GM18502 (cell line): ENCODE results near the gene MAGED4.
"Not testable (repeated sequence)": the region's sequence is repeated elsewhere in the genome, so short reads cannot be mapped to it uniquely, and the experiment has no call there.

Experiments used
- ATAC-seq: cut with Tn5 transposase; IDR thresholded peaks from one replicate; pipeline ENCODE4 v1.9.1; 2021; ENCODE audit warnings: mild to moderate bottlenecking; ENCODE audit not compliant: unreplicated experiment, poor library complexity

Gene MAGED4, protein sequence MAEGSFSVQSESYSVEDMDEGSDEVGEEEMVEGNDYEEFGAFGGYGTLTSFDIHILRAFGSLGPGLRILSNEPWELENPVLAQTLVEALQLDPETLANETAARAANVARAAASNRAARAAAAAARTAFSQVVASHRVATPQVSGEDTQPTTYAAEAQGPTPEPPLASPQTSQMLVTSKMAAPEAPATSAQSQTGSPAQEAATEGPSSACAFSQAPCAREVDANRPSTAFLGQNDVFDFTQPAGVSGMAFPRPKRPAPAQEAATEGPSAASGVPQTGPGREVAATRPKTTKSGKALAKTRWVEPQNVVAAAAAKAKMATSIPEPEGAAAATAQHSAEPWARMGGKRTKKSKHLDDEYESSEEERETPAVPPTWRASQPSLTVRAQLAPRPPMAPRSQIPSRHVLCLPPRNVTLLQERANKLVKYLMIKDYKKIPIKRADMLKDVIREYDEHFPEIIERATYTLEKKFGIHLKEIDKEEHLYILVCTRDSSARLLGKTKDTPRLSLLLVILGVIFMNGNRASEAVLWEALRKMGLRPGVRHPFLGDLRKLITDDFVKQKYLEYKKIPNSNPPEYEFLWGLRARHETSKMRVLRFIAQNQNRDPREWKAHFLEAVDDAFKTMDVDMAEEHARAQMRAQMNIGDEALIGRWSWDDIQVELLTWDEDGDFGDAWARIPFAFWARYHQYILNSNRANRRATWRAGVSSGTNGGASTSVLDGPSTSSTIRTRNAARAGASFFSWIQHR

GRCh38 chrX:52184440-52185077, at the start of gene MAGED4:
Gene MAGED4 (plus strand): TSS chrX:52184888. CDS start chrX:52185923, 1,035 bp downstream.
- ATAC-seq: not testable (repeated sequence)

- no peak for ATAC-seq
Observed at GRCh38 chrX:52138830-52139544, 45.7 kb upstream of the MAGED4 start.

DNA sequence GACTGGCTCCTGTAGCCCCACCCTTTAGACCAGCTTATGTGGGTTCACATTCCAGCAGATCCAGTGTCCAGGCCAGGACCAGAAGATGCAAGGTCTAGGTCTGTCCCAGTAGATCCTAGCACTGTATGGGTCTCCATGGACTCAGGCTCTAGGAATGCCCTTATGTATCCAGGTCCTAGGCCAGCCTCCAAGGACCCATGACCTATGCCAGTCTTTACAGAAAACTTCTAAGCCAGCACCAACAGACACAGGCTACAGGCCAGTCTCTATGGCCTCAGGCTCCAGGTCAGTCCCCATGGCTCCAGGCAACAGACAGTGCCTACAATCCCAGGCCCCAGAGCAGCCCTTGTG, 45.2 kb upstream of the MAGED4 start:
- no peak for ATAC-seq

DNA sequence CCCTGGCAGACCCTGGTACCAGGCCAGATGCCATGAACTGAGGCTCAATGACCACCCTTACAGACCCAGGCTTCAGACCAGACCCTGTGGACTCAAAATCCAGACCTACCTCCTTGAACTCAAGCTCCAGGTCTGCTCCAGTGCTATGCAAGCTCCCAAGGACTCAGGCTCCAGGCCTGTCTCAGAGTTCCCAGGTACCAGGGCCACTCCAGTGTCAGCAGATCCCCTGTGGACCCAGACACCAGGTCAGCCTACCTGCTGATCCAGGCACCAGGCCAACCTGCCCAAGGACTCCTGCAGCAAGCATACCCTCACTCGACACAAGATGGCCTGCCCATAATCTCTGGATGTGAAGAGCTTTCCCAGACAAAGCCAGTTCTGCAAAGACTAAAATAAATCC, 44.7 kb upstream of the MAGED4 start:
- ATAC-seq: no peak

GRCh38 chrX:52150667-52151066, 34.0 kb upstream of the MAGED4 start:
- ATAC-seq: not testable (repeated sequence)

- ATAC-seq: not testable (repeated sequence)
Observed at GRCh38 chrX:52160140-52160539, 24.5 kb upstream of the MAGED4 start.

GRCh38 chrX:52166840-52167239, 17.8 kb upstream of the MAGED4 start:
- no peak for ATAC-seq

DNA sequence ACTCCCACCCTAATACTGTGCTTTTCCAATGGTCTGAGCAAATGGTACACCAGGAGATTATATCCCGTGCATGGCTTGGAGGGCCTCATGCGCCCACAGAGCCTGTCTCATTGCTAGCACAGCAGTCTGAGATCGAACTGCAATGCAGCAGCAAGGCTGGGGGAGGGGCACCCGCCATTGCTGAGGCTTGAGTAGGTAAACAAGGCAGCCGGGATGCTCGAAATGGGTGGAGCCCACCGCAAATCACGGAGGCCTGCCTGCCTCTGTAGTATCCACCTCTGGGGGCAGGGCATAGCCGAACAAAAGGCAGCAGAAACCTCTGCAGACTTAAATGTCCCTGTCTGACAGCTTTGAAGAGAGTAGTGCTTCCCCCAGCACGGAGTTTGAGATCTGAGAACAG, 13.6 kb upstream of the MAGED4 start:
- ATAC-seq: not testable (repeated sequence)

DNA sequence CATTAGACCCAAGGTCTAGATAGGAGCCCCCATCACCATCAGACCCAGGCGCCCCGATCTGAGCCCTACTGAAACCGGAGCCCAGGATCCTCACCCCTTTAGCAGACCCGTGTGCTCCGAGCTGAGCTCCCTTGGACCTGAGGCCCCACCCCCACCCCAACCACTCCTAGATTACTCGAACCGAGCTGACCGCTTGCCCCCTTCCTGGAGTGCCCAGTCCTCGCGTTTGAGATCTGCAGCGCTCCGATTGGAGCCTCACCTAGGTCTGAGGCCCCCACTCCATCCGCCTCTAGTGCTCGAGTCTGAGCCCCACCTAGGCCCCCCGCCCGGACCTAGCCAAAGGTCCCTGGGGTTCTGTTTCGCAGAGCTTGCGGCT, 378 bp downstream of the MAGED4 start:
- ATAC-seq: not testable (repeated sequence)

DNA sequence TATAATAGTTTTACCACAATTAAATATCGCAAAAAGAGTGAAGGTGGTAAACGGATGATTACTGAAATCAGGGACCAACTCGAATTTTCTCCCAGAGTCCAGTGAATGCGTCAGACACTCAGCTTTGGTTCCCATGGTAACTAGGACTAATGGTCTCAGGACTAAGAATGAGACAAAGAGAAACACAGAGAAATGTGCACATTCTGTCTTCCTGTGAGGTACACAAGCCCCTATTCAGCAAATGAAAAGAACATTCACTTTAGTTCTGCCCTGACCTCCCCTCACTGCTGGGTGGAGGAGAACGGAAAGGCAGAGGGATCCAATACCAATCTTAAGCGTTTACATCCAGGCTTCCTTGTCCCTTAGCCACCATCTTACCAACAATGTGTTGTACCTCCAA, 26.7 kb downstream of the MAGED4 start:
- not testable (repeated sequence) for ATAC-seq

- no peak for ATAC-seq
Observed at GRCh38 chrX:52213276-52213675, 28.6 kb downstream of the MAGED4 start.

DNA sequence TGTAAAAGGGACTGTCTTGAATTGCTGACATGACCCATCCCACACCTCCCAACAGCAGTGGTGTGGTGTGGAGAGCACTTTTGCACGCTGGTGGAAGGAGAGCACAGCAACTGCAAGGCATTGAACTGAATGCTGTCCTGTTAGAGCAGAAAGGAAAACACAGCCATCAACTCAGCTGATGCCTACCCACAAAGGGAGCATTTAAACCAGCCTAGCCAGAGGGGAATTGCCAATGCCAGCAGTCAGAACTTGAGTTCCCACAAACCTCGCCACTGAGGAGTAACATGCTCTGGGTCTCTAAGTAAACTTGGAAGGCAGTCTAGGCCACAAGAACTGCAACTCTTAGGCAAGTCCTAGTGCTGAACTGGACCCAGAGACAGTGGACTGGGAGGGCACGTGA, 31.9 kb downstream of the MAGED4 start:
- no peak for ATAC-seq

- ATAC-seq: no peak
Observed at GRCh38 chrX:52217494-52218160, 32.9 kb downstream of the MAGED4 start.

DNA sequence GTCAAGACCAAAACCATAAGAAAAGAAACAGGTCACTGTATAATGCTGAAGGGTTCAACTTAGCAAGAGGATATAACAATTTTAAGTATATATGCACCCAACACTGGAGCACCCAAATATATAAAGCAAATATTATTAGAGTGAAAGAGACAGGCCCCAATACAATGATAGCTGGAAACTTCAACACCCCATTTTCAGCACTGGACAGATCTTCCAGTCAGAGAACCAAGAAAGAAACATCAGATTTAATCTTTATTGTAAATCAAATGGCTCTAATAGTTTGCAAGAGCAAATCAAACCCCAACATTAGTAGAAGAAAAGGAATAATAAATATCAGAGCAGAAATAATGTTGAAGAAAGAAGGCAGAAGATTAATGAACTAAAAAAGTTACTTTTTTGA, 36.2 kb downstream of the MAGED4 start:
- ATAC-seq: no peak
